ENCODE data around the gene IL1RL2. TPM values are rescaled to one million over a fixed set of nuclear protein-coding genes. Genes with fewer than 3 reads are reported as not detected.

The IL1RL2 gene
- total and polyA plus RNA-seq, 2 experiments from 2014 or later, result 2.0 to 2.3 TPM

GRCh38 chr2:102264952-102265351 lies 78.1 kb downstream of the IL1RL2 start:
- H3K9ac ChIP-seq, result no peak overlapping the region
- no peaks in the 10 kb centered on the region for H3K9me3 ChIP-seq (ENCODE audit: low read depth)
- H3K79me2 ChIP-seq (ENCODE audit: insufficient read depth), result no peaks in the 10 kb centered on the region
- WGBS, 2 experiments (ENCODE audit: low coverage in 1 of 2, low lambda C conversion rate in 2 of 2, missing lambda C conversion rate in 2 of 2), result 79 to 82% methylated on average over 2 of the region's 2 CpGs
- H3K36me3 ChIP-seq (ENCODE audit: low read depth), result no peaks in the 10 kb centered on the region
- H3K27ac ChIP-seq, result no peak overlapping the region
- no peak for TF ChIP-seq EZH2 (IDR thresholded peaks at IDR 0.05; ENCODE audit: insufficient read depth, poor library complexity, severe bottlenecking)
- TF ChIP-seq EZH2phosphoT487 (IDR thresholded peaks at IDR 0.05; ENCODE audit: insufficient read depth, low read depth), result no peak
- H3K27me3 ChIP-seq (replicated peaks; ENCODE audit: insufficient read depth), result peaks cover 17% of the 10 kb centered on the region; the same call in 1 of the 2 replicates
- no peaks in the 10 kb centered on the region for H3F3A ChIP-seq (ENCODE audit: insufficient read depth)
- H3K4me3 ChIP-seq, result no peak overlapping the region
- H4K20me1 ChIP-seq (ENCODE audit: insufficient read depth), result no peaks in the 10 kb centered on the region
- in situ Hi-C loops (cut with MboI), result loop anchor here (25.0 kb wide), 1 partner anchor 347 kb away; the partner anchor contains the start of gene SLC9A2
- H3K4me1 ChIP-seq (ENCODE audit: insufficient read depth), result peaks cover 16% of the 10 kb centered on the region
- no peak overlapping the region for H2AFZ ChIP-seq
- no peaks in the 10 kb centered on the region for H3K9me2 ChIP-seq (ENCODE audit: insufficient read depth)
- DNase-seq, result no peak
- H3K4me2 ChIP-seq (ENCODE audit: unreplicated experiment), result no peak overlapping the region

DNA sequence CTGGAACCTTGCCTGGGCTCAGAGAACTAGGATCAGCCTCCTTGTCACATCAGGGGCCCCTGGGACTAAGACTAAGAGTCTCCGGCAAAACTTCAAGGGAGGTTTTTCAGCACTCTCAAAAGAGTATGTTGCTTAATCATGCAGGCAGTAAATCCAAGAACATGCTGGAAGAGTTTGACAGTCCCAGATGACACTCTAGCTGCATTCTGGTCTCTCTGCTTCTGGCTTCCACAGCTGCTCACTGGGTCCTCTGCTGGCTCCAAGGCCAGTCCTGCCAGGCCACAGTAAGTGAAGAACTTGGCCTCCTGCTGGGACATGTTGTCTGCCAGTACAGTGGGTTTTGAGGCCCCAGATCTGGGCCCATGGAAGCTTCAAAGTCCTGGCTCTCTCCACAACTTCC lies 79.4 kb downstream of the IL1RL2 start:
- WGBS, 2 experiments (ENCODE audit: low coverage in 1 of 2, low lambda C conversion rate in 2 of 2, missing lambda C conversion rate in 2 of 2), result 32 to 44% methylated on average over 1 of the region's 1 CpG
- no peak for DNase-seq

DNA sequence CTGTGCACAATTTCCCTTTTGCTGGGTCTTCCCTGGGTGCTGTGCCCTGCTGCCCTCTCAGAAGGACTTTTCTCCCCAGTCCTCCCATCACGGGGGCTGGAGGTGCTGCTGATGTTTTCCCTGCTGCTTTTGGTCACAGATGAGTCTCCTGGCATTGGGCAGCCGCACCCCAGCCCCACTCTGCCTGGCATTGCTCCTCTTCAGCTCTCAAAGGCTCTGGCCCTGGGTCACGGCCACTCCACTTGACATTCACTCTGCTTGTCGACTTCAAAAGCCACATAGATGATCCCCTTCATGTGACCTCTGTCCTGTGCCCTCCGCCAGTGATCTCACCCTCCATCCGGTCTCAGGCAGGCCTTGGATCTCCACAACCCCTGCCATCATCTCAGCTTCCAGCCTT lies 81.0 kb downstream of the IL1RL2 start:
- no peaks in the 10 kb centered on the region for H3K9me2 ChIP-seq (ENCODE audit: insufficient read depth)
- H3K9ac ChIP-seq, result no peak overlapping the region
- TF ChIP-seq EZH2phosphoT487 (IDR thresholded peaks at IDR 0.05; ENCODE audit: insufficient read depth, low read depth), result no peak
- TF ChIP-seq EZH2 (IDR thresholded peaks at IDR 0.05; ENCODE audit: insufficient read depth, poor library complexity, severe bottlenecking), result no peak
- 72 to 73% methylated on average over 6 of the region's 6 CpGs for WGBS, 2 experiments (ENCODE audit: low coverage in 1 of 2, low lambda C conversion rate in 2 of 2, missing lambda C conversion rate in 2 of 2)
- no peak overlapping the region for H3K4me3 ChIP-seq
- H3F3A ChIP-seq (ENCODE audit: insufficient read depth), result no peaks in the 10 kb centered on the region
- no peak overlapping the region for H2AFZ ChIP-seq
- H3K4me1 ChIP-seq (ENCODE audit: insufficient read depth), result peaks cover 16% of the 10 kb centered on the region
- no peaks in the 10 kb centered on the region for H3K79me2 ChIP-seq (ENCODE audit: insufficient read depth)
- H4K20me1 ChIP-seq (ENCODE audit: insufficient read depth), result no peaks in the 10 kb centered on the region
- H3K4me2 ChIP-seq (ENCODE audit: unreplicated experiment), result no peak overlapping the region
- H3K9me3 ChIP-seq (ENCODE audit: low read depth), result no peaks in the 10 kb centered on the region
- no peaks in the 10 kb centered on the region for H3K36me3 ChIP-seq (ENCODE audit: low read depth)
- no peak overlapping the region for H3K27ac ChIP-seq
- H3K27me3 ChIP-seq (replicated peaks; ENCODE audit: insufficient read depth), result peaks cover 23% of the 10 kb centered on the region; the same call in 1 of the 2 replicates
- in situ Hi-C loops (cut with MboI), result loop anchor here (25.0 kb wide), 1 partner anchor 345 kb away; the partner anchor contains the start of gene SLC9A2
- no peak for DNase-seq

More for the DNA sequence above, 79.4 kb downstream of the IL1RL2 start:
- no peaks in the 10 kb centered on the region for H3K9me3 ChIP-seq (ENCODE audit: low read depth)
- H3K27me3 ChIP-seq (replicated peaks; ENCODE audit: insufficient read depth), result peaks cover 19% of the 10 kb centered on the region; the same call in 1 of the 2 replicates
- in situ Hi-C loops (cut with MboI), result loop anchor here (25.0 kb wide), 1 partner anchor 346 kb away; the partner anchor contains the start of gene SLC9A2
- peaks cover 16% of the 10 kb centered on the region for H3K4me1 ChIP-seq (ENCODE audit: insufficient read depth)
- H3K4me3 ChIP-seq, result no peak overlapping the region
- no peak overlapping the region for H3K27ac ChIP-seq
- H3K4me2 ChIP-seq (ENCODE audit: unreplicated experiment), result no peak overlapping the region
- no peaks in the 10 kb centered on the region for H4K20me1 ChIP-seq (ENCODE audit: insufficient read depth)
- no peak overlapping the region for H3K9ac ChIP-seq
- no peaks in the 10 kb centered on the region for H3K79me2 ChIP-seq (ENCODE audit: insufficient read depth)
- no peaks in the 10 kb centered on the region for H3F3A ChIP-seq (ENCODE audit: insufficient read depth)
- no peak for TF ChIP-seq EZH2phosphoT487 (IDR thresholded peaks at IDR 0.05; ENCODE audit: insufficient read depth, low read depth)
- TF ChIP-seq EZH2 (IDR thresholded peaks at IDR 0.05; ENCODE audit: insufficient read depth, poor library complexity, severe bottlenecking), result no peak
- H3K9me2 ChIP-seq (ENCODE audit: insufficient read depth), result no peaks in the 10 kb centered on the region
- H2AFZ ChIP-seq, result no peak overlapping the region
- no peaks in the 10 kb centered on the region for H3K36me3 ChIP-seq (ENCODE audit: low read depth)

GRCh38 chr2:102268510-102269199 lies 81.8 kb downstream of the IL1RL2 start:
- Histone ChIP-seq H3K27me3 (replicated peaks; ENCODE audit: insufficient read depth) (peaks cover 28% of the 10 kb centered on the region; the same call in 1 of the 2 replicates), H3F3A (ENCODE audit: insufficient read depth) (no peaks in the 10 kb centered on the region), H3K4me2 (ENCODE audit: unreplicated experiment) (peak overlapping the region; percentile 7), H3K4me3 (peak overlapping the region; percentile 1; the same call in 1 of the 2 replicates), H3K9me3 (ENCODE audit: low read depth) (no peaks in the 10 kb centered on the region), H3K9me2 (ENCODE audit: insufficient read depth) (no peaks in the 10 kb centered on the region), H2AFZ (0 out of 2 replicates have a peak overlapping the region, but pooled peaks have one; percentile 12), H3K4me1 (ENCODE audit: insufficient read depth) (peaks cover 16% of the 10 kb centered on the region), H3K9ac (no peak overlapping the region), H3K27ac (peak overlapping the region; percentile 62), H4K20me1 (ENCODE audit: insufficient read depth) (no peaks in the 10 kb centered on the region), H3K79me2 (ENCODE audit: insufficient read depth) (no peaks in the 10 kb centered on the region), H3K36me3 (ENCODE audit: low read depth) (no peaks in the 10 kb centered on the region)
- DNase-seq, result peak; percentile 74
- WGBS, 2 experiments (ENCODE audit: low coverage in 1 of 2, low lambda C conversion rate in 2 of 2, missing lambda C conversion rate in 2 of 2), result 98% methylated on average over 4 of the region's 4 CpGs
- TF ChIP-seq EZH2phosphoT487 (IDR thresholded peaks at IDR 0.05; ENCODE audit: insufficient read depth, low read depth) (no peak), EZH2 (IDR thresholded peaks at IDR 0.05; ENCODE audit: insufficient read depth, poor library complexity, severe bottlenecking) (no peak)
- in situ Hi-C loops (cut with MboI), result loop anchor here (25.0 kb wide), 1 partner anchor 344 kb away; the partner anchor contains the start of gene SLC9A2

Data from GM23248 (cell line).